GM18867 (cell line): Measurements from ENCODE around the gene SEM1.
"Not testable (repeated sequence)": the region's sequence is repeated elsewhere in the genome, so short reads cannot be mapped to it uniquely, and the experiment has no call there.

Experiments
- ATAC-seq: cut with Tn5 transposase; IDR thresholded peaks from one replicate; pipeline ENCODE4 v1.9.1; 2021; ENCODE audit warnings: mild to moderate bottlenecking, moderate library complexity; ENCODE audit not compliant: unreplicated experiment

SEM1 gene

GRCh38 chr7:96707901-96708774 lies 1.5 kb downstream of the SEM1 start:
- ATAC-seq, result no peak

GRCh38 chr7:96701258-96701657 lies 8.4 kb downstream of the SEM1 start:
- no peak for ATAC-seq

- no peak for ATAC-seq
Measured at GRCh38 chr7:96700516-96700915, 9.1 kb downstream of the SEM1 start.

GRCh38 chr7:96699219-96699871 lies 10.3 kb downstream of the SEM1 start:
- ATAC-seq, result no peak

GRCh38 chr7:96698449-96698848 lies 11.2 kb downstream of the SEM1 start:
- not testable (repeated sequence) for ATAC-seq

- ATAC-seq, result no peak
Measured at GRCh38 chr7:96697822-96698221, 11.8 kb downstream of the SEM1 start.

GRCh38 chr7:96695581-96695980 lies 14.1 kb downstream of the SEM1 start:
- ATAC-seq, result no peak

- ATAC-seq, result no peak
Measured at GRCh38 chr7:96694082-96694481, 15.6 kb downstream of the SEM1 start.

- ATAC-seq, result no peak
Measured at GRCh38 chr7:96691702-96692101, 17.9 kb downstream of the SEM1 start.

- no peak for ATAC-seq
Measured at GRCh38 chr7:96689414-96689813, 20.2 kb downstream of the SEM1 start.

GRCh38 chr7:96686305-96686704 lies 23.3 kb downstream of the SEM1 start:
- ATAC-seq, result peak; percentile 54

- peak; percentile 85 for ATAC-seq
Measured at GRCh38 chr7:96685755-96686154, 23.9 kb downstream of the SEM1 start.

GRCh38 chr7:96685353-96685752 lies 24.3 kb downstream of the SEM1 start:
- peak; percentile 71 for ATAC-seq

GRCh38 chr7:96679886-96680285 lies 29.8 kb downstream of the SEM1 start:
- ATAC-seq, result no peak

- ATAC-seq, result no peak
Measured at GRCh38 chr7:96676919-96677318, 32.7 kb downstream of the SEM1 start.

GRCh38 chr7:96675548-96675947 lies 34.1 kb downstream of the SEM1 start:
- ATAC-seq, result no peak

GRCh38 chr7:96674565-96674964 lies 35.1 kb downstream of the SEM1 start:
- ATAC-seq, result no peak

- ATAC-seq, result no peak
Measured at GRCh38 chr7:96671854-96672253, 37.8 kb downstream of the SEM1 start.

- no peak for ATAC-seq
Measured at GRCh38 chr7:96670338-96671289, 39.0 kb downstream of the SEM1 start.

GRCh38 chr7:96669812-96670211 lies 39.8 kb downstream of the SEM1 start:
- ATAC-seq, result no peak

GRCh38 chr7:96667026-96667425 lies 42.6 kb downstream of the SEM1 start:
- ATAC-seq, result no peak
